Measurements from ENCODE around the gene BMP6. TPM values are rescaled to one million over a fixed set of nuclear protein-coding genes. Genes with fewer than 3 reads are reported as not detected.
A peak's percentile ranks its signal among the peaks of the same experiment; 100 is the strongest.

BMP6 gene
- total RNA-seq, 1 experiment from 2014 or later: 1.9 TPM

GRCh38 chr6:7720346-7720745, 5.6 kb upstream of the BMP6 start:
- Histone ChIP-seq H3K27ac (ENCODE audit: low read depth, low read length, poor library complexity, severe bottlenecking) (no peak overlapping the region), H3K4me3 (ENCODE audit: low read depth, low read length, poor library complexity, severe bottlenecking) (no peak overlapping the region), H3K9me3 (ENCODE audit: low read depth, low read length, poor library complexity, severe bottlenecking) (no peaks in the 10 kb centered on the region), H3K4me1 (ENCODE audit: insufficient read depth, low read length, poor library complexity, severe bottlenecking) (no peaks in the 10 kb centered on the region), H3K36me3 (ENCODE audit: insufficient read depth, low read length, poor library complexity, severe bottlenecking) (no peaks in the 10 kb centered on the region), H3K27me3 (replicated peaks; ENCODE audit: insufficient read depth, low read depth, low read length, poor library complexity) (peaks cover 17% of the 10 kb centered on the region)
- POLR2A ChIA-PET (ENCODE audit: low non-redundant PET): no interaction called here
- no peak for TF ChIP-seq CTCF (conservative IDR thresholded peaks at IDR 0.05; ENCODE audit: low read depth, low read length)
- TF ChIP-seq EZH2 (IDR thresholded peaks at IDR 0.05; ENCODE audit: borderline replicate concordance, low read depth, low read length, poor library complexity, severe bottlenecking): no peak
- DNase-seq (ENCODE audit: low spot score): no peak
- no TSS peak for BruUV-seq (replicated peaks)
- CTCF ChIA-PET: no interaction called here
- intact Hi-C loops (cut with micrococcal nuclease; ENCODE audit: unreplicated experiment): loop anchor here (5.0 to 10.0 kb wide), 2 partner anchors 174 to 272 kb away; no protein-coding TSS in a partner anchor

- H3K36me3 ChIP-seq (ENCODE audit: insufficient read depth, low read length, poor library complexity, severe bottlenecking): no peaks in the 10 kb centered on the region
- peak; percentile 67 for DNase-seq (ENCODE audit: low spot score)
- POLR2A ChIA-PET (ENCODE audit: low non-redundant PET): interaction anchor here (0.6 kb wide), 1 partner anchor 243 kb away, joined by 4 read pairs; no protein-coding TSS in a partner anchor
- H3K4me1 ChIP-seq (ENCODE audit: insufficient read depth, low read length, poor library complexity, severe bottlenecking): no peaks in the 10 kb centered on the region
- TF ChIP-seq EZH2 (IDR thresholded peaks at IDR 0.05; ENCODE audit: borderline replicate concordance, low read depth, low read length, poor library complexity, severe bottlenecking): no peak
- peak; percentile 50 for TF ChIP-seq CTCF (conservative IDR thresholded peaks at IDR 0.05; ENCODE audit: low read depth, low read length)
- CTCF ChIA-PET: interaction anchor here (0.6 to 2.5 kb wide), 3 partner anchors 16 to 337 kb away, joined by 3 to 15 read pairs (median 9); no protein-coding TSS in a partner anchor
- H3K27me3 ChIP-seq (replicated peaks; ENCODE audit: insufficient read depth, low read depth, low read length, poor library complexity): peaks cover 24% of the 10 kb centered on the region
- H3K27ac ChIP-seq (ENCODE audit: low read depth, low read length, poor library complexity, severe bottlenecking): no peak overlapping the region
- BruUV-seq (replicated peaks): no TSS peak
- no peaks in the 10 kb centered on the region for H3K9me3 ChIP-seq (ENCODE audit: low read depth, low read length, poor library complexity, severe bottlenecking)
- no peak overlapping the region for H3K4me3 ChIP-seq (ENCODE audit: low read depth, low read length, poor library complexity, severe bottlenecking)
- intact Hi-C loops (cut with micrococcal nuclease; ENCODE audit: unreplicated experiment): loop anchor here (2.0 to 10.0 kb wide), 3 partner anchors 173 to 335 kb away; no protein-coding TSS in a partner anchor
Measured at GRCh38 chr6:7721649-7722048, 4.2 kb upstream of the BMP6 start.

- H3K36me3 ChIP-seq (ENCODE audit: insufficient read depth, low read length, poor library complexity, severe bottlenecking): no peaks in the 10 kb centered on the region
- H3K4me3 ChIP-seq (ENCODE audit: low read depth, low read length, poor library complexity, severe bottlenecking): no peak overlapping the region
- intact Hi-C loops (cut with micrococcal nuclease; ENCODE audit: unreplicated experiment): loop anchor here (1.0 to 10.0 kb wide), 4 partner anchors 172 to 334 kb away; no protein-coding TSS in a partner anchor
- ChIA-PET POLR2A (ENCODE audit: low non-redundant PET) (interaction anchor here (0.6 kb wide), 2 partner anchors 141 to 364 kb away, joined by 3 to 27 read pairs; no protein-coding TSS in a partner anchor), CTCF (interaction anchor here (0.6 to 2.5 kb wide), 5 partner anchors 9 to 336 kb away, joined by 3 to 16 read pairs (median 5); no protein-coding TSS in a partner anchor)
- DNase-seq (ENCODE audit: low spot score): peak; percentile 88
- H3K27ac ChIP-seq (ENCODE audit: low read depth, low read length, poor library complexity, severe bottlenecking): no peak overlapping the region
- peaks cover 35% of the 10 kb centered on the region for H3K27me3 ChIP-seq (replicated peaks; ENCODE audit: insufficient read depth, low read depth, low read length, poor library complexity)
- TF ChIP-seq CTCF (conservative IDR thresholded peaks at IDR 0.05; ENCODE audit: low read depth, low read length): peak; percentile 72
- no peak for TF ChIP-seq EZH2 (IDR thresholded peaks at IDR 0.05; ENCODE audit: borderline replicate concordance, low read depth, low read length, poor library complexity, severe bottlenecking)
- H3K4me1 ChIP-seq (ENCODE audit: insufficient read depth, low read length, poor library complexity, severe bottlenecking): peaks cover 3% of the 10 kb centered on the region
- H3K9me3 ChIP-seq (ENCODE audit: low read depth, low read length, poor library complexity, severe bottlenecking): no peaks in the 10 kb centered on the region
- no TSS peak for BruUV-seq (replicated peaks)
Measured at GRCh38 chr6:7723041-7723447, 2.9 kb upstream of the BMP6 start.
